ENCODE data around the gene AMZ2. TPM values are rescaled to one million over a fixed set of nuclear protein-coding genes. Genes with fewer than 3 reads are reported as not detected.

The AMZ2 gene
- total and polyA plus RNA-seq, 7 experiments from 2014 or later, result 47.6 to 103 (median 79.5) TPM

- no peaks in the 10 kb centered on the region for H3K27me3 ChIP-seq (ENCODE audit: control insufficient read depth in 2 of 2, insufficient read depth in 2 of 2, low read length in 2 of 2)
- POLR2A ChIA-PET, result interaction anchor here (0.6 to 6.7 kb wide), 50 partner anchors 9 to 850 kb away, joined by 3 to 84 read pairs (median 6); partner anchors contain the start of genes AMZ2, PRKAR1A and WIPI1
- intact Hi-C loops (cut with micrococcal nuclease), result loop anchor here (1.0 to 5.0 kb wide), 18 partner anchors 29 to 1035 kb away; partner anchors contain the start of genes WIPI1 (in 2 of the 2), ABCA5 (in 1 of the 2), AMZ2 (in 1 of the 2) and BPTF (in 1 of the 2)
- Mint-ChIP-seq H3K27ac (peak overlapping the region; percentile 83 to 99 (median 91)), H3K4me1 (peaks cover 45 to 79% (median 69%) of the 10 kb centered on the region in 7 donors), H3K9me3 (peaks cover 0 to 3% (median 0%) of the 10 kb centered on the region in 11 donors), H3K4me3 (peak overlapping the region; percentile 82 to 100 (median 88)), H3K36me3 (peaks cover 0 to 17% (median 0%) of the 10 kb centered on the region in 5 donors), H3K27me3 (peaks cover 0 to 16% (median 0%) of the 10 kb centered on the region in 5 donors)
- H3K27ac ChIP-seq (ENCODE audit: low read depth, low read length), result peak overlapping the region; percentile 95
- H3K4me3 ChIP-seq (ENCODE audit: low read length), result peak overlapping the region; percentile 92
- ATAC-seq (peak; percentile 83), DNase-seq (peak; percentile 80 to 98 (median 96))
- H3K36me3 ChIP-seq (ENCODE audit: control insufficient read depth in 2 of 3, insufficient read depth in 3 of 3, low read length in 3 of 3), result no peaks in the 10 kb centered on the region
- CTCF ChIA-PET, result interaction anchor here (0.7 to 2.2 kb wide), 9 partner anchors 28 to 145 kb away, joined by 3 to 9 read pairs (median 3); no protein-coding TSS in a partner anchor
- H3K4me1 ChIP-seq (ENCODE audit: control insufficient read depth in 2 of 2, insufficient read depth in 2 of 2, low read length in 2 of 2), result peaks cover 52% of the 10 kb centered on the region in 2 donors
- H3K9me3 ChIP-seq (ENCODE audit: control insufficient read depth in 2 of 3, low read length in 3 of 3), result no peaks in the 10 kb centered on the region
These were observed 44.2 kb downstream of the AMZ2 start for GRCh38 chr17:68291836-68292688.

- Histone ChIP-seq H3K4me3 (ENCODE audit: low read length) (peak overlapping the region; percentile 92), H3K27me3 (ENCODE audit: control insufficient read depth in 2 of 2, insufficient read depth in 2 of 2, low read length in 2 of 2) (no peaks in the 10 kb centered on the region), H3K9me3 (ENCODE audit: control insufficient read depth in 2 of 3, low read length in 3 of 3) (no peaks in the 10 kb centered on the region), H3K36me3 (ENCODE audit: control insufficient read depth in 2 of 3, insufficient read depth in 3 of 3, low read length in 3 of 3) (no peaks in the 10 kb centered on the region), H3K27ac (ENCODE audit: low read depth, low read length) (peak overlapping the region; percentile 95), H3K4me1 (ENCODE audit: control insufficient read depth in 2 of 2, insufficient read depth in 2 of 2, low read length in 2 of 2) (peaks cover 58% of the 10 kb centered on the region in 2 donors)
- Mint-ChIP-seq H3K27me3 (peaks cover 0 to 16% (median 0%) of the 10 kb centered on the region in 5 donors), H3K4me3 (peak overlapping the region; percentile 82 to 100 (median 88)), H3K9me3 (peaks cover 0 to 3% (median 0%) of the 10 kb centered on the region in 11 donors), H3K36me3 (peaks cover 0 to 17% (median 0%) of the 10 kb centered on the region in 5 donors), H3K4me1 (peaks cover 44 to 79% (median 69%) of the 10 kb centered on the region in 7 donors), H3K27ac (peak overlapping the region; percentile 83 to 99 (median 91))
- DNase-seq, result no peak
- intact Hi-C loops (cut with micrococcal nuclease), result loop anchor here (1.0 to 5.0 kb wide), 9 partner anchors 29 to 1035 kb away; partner anchors contain the start of genes WIPI1 (in 2 of the 2), ABCA5 (in 1 of the 2) and BPTF (in 1 of the 2)
- POLR2A ChIA-PET, result interaction anchor here (0.6 to 6.7 kb wide), 33 partner anchors 9 to 468 kb away, joined by 3 to 84 read pairs (median 8); partner anchors contain the start of genes AMZ2 and WIPI1
- CTCF ChIA-PET, result interaction anchor here (1.0 to 2.2 kb wide), 4 partner anchors 53 to 139 kb away, joined by 3 to 9 read pairs (median 5); no protein-coding TSS in a partner anchor
- ATAC-seq, result no peak
These were observed 44.8 kb downstream of the AMZ2 start for GRCh38 chr17:68292689-68293040.

GRCh38 chr17:68293490-68294195 lies 45.8 kb downstream of the AMZ2 start:
- H3K4me3 ChIP-seq (ENCODE audit: low read length), result no peak overlapping the region
- ATAC-seq, result no peak
- POLR2A ChIA-PET, result interaction anchor here (0.7 to 6.7 kb wide), 7 partner anchors 16 to 138 kb away, joined by 3 to 84 read pairs (median 12); no protein-coding TSS in a partner anchor

GRCh38 chr17:68294196-68294555 lies 46.3 kb downstream of the AMZ2 start:
- ChIA-PET CTCF (interaction anchor here (0.7 to 0.9 kb wide), 2 partner anchors 138 to 139 kb away, joined by 3 read pairs; no protein-coding TSS in a partner anchor), POLR2A (interaction anchor here (0.7 to 6.7 kb wide), 5 partner anchors 53 to 138 kb away, joined by 3 to 84 read pairs (median 26); no protein-coding TSS in a partner anchor)
- Histone ChIP-seq H3K36me3 (ENCODE audit: control insufficient read depth in 2 of 3, insufficient read depth in 3 of 3, low read length in 3 of 3) (no peaks in the 10 kb centered on the region), H3K4me3 (ENCODE audit: low read length) (no peak overlapping the region), H3K9me3 (ENCODE audit: control insufficient read depth in 2 of 3, low read length in 3 of 3) (no peaks in the 10 kb centered on the region), H3K27me3 (ENCODE audit: control insufficient read depth in 2 of 2, insufficient read depth in 2 of 2, low read length in 2 of 2) (no peaks in the 10 kb centered on the region), H3K27ac (ENCODE audit: low read depth, low read length) (no peak overlapping the region), H3K4me1 (ENCODE audit: control insufficient read depth in 2 of 2, insufficient read depth in 2 of 2, low read length in 2 of 2) (peaks cover 59 to 62% of the 10 kb centered on the region in 2 donors)
- DNase-seq (no peak), ATAC-seq (no peak)
- intact Hi-C loops (cut with micrococcal nuclease), result loop anchor here in 1 of 2 donors (5.0 kb wide), 1 partner anchor 467 kb away; the partner anchor contains the start of gene BPTF
- Mint-ChIP-seq H3K4me1 (peaks cover 32 to 82% (median 67%) of the 10 kb centered on the region in 7 donors), H3K36me3 (peaks cover 0 to 10% (median 0%) of the 10 kb centered on the region in 5 donors), H3K9me3 (peaks cover 0 to 3% (median 0%) of the 10 kb centered on the region in 11 donors), H3K4me3 (peak overlapping the region in 3 of 10 donors; percentile 25 to 42 (median 34)), H3K27me3 (peaks cover 0 to 16% (median 0%) of the 10 kb centered on the region in 5 donors), H3K27ac (peak overlapping the region in 5 of 9 donors; percentile 49 to 87 (median 76))

More at GRCh38 chr17:68293490-68294195, 45.8 kb downstream of the AMZ2 start:
- Histone ChIP-seq H3K9me3 (ENCODE audit: control insufficient read depth in 2 of 3, low read length in 3 of 3) (no peaks in the 10 kb centered on the region), H3K4me1 (ENCODE audit: control insufficient read depth in 2 of 2, insufficient read depth in 2 of 2, low read length in 2 of 2) (peaks cover 62 to 66% of the 10 kb centered on the region in 2 donors), H3K27ac (ENCODE audit: low read depth, low read length) (no peak overlapping the region), H3K27me3 (ENCODE audit: control insufficient read depth in 2 of 2, insufficient read depth in 2 of 2, low read length in 2 of 2) (no peaks in the 10 kb centered on the region), H3K36me3 (ENCODE audit: control insufficient read depth in 2 of 3, insufficient read depth in 3 of 3, low read length in 3 of 3) (no peaks in the 10 kb centered on the region)
- intact Hi-C loops (cut with micrococcal nuclease), result loop anchor here in 1 of 2 donors (2.0 to 5.0 kb wide), 3 partner anchors 113 to 466 kb away; partner anchors contain the start of gene BPTF
- CTCF ChIA-PET, result interaction anchor here (0.7 to 0.9 kb wide), 2 partner anchors 138 to 140 kb away, joined by 3 read pairs; no protein-coding TSS in a partner anchor
- peaks cover 0 to 3% (median 0%) of the 10 kb centered on the region in 11 donors for H3K9me3 Mint-ChIP-seq
- no peak for DNase-seq
- H3K4me3 Mint-ChIP-seq, result peak overlapping the region in 2 of 10 donors; percentile 42 to 97
- peaks cover 0 to 12% (median 0%) of the 10 kb centered on the region in 5 donors for H3K36me3 Mint-ChIP-seq
- H3K27me3 Mint-ChIP-seq, result peaks cover 0 to 16% (median 0%) of the 10 kb centered on the region in 5 donors
- peak overlapping the region in 4 of 9 donors; percentile 39 to 87 (median 62) for H3K27ac Mint-ChIP-seq
- peaks cover 36 to 82% (median 71%) of the 10 kb centered on the region in 7 donors for H3K4me1 Mint-ChIP-seq

- H3K36me3 Mint-ChIP-seq, result peaks cover 0 to 10% (median 0%) of the 10 kb centered on the region in 5 donors
- peak overlapping the region in 7 of 10 donors; percentile 21 to 63 (median 54) for H3K4me3 Mint-ChIP-seq
- intact Hi-C loops (cut with micrococcal nuclease), result loop anchor here (5.0 kb wide), 2 partner anchors 32 to 467 kb away; partner anchors contain the start of gene BPTF (in 1 of the 2)
- peaks cover 35 to 82% (median 64%) of the 10 kb centered on the region in 7 donors for H3K4me1 Mint-ChIP-seq
- POLR2A ChIA-PET, result interaction anchor here (1.3 to 6.7 kb wide), 3 partner anchors 53 to 105 kb away, joined by 6 to 84 read pairs (median 26); no protein-coding TSS in a partner anchor
- no peak for ATAC-seq
- Histone ChIP-seq H3K27ac (ENCODE audit: low read depth, low read length) (no peak overlapping the region), H3K36me3 (ENCODE audit: control insufficient read depth in 2 of 3, insufficient read depth in 3 of 3, low read length in 3 of 3) (no peaks in the 10 kb centered on the region), H3K4me1 (ENCODE audit: control insufficient read depth in 2 of 2, insufficient read depth in 2 of 2, low read length in 2 of 2) (peaks cover 54 to 58% of the 10 kb centered on the region in 2 donors), H3K9me3 (ENCODE audit: control insufficient read depth in 2 of 3, low read length in 3 of 3) (no peaks in the 10 kb centered on the region), H3K27me3 (ENCODE audit: control insufficient read depth in 2 of 2, insufficient read depth in 2 of 2, low read length in 2 of 2) (no peaks in the 10 kb centered on the region), H3K4me3 (ENCODE audit: low read length) (no peak overlapping the region)
- CTCF ChIA-PET, result interaction anchor here (0.7 kb wide), 1 partner anchor 137 kb away, joined by 3 read pairs; no protein-coding TSS in a partner anchor
- peaks cover 0 to 3% (median 0%) of the 10 kb centered on the region in 11 donors for H3K9me3 Mint-ChIP-seq
- peaks cover 0 to 19% (median 0%) of the 10 kb centered on the region in 5 donors for H3K27me3 Mint-ChIP-seq
- peak overlapping the region in 8 of 9 donors; percentile 42 to 89 (median 68) for H3K27ac Mint-ChIP-seq
- DNase-seq, result no peak
These were observed 46.8 kb downstream of the AMZ2 start for GRCh38 chr17:68294617-68295016.
